H1 (cell line): ENCODE results near the gene FNDC10. TPM values are rescaled to one million over a fixed set of nuclear protein-coding genes. Genes with fewer than 3 reads are reported as not detected.

Experiments
- KDM4A ChIP-seq: IDR thresholded peaks from one replicate; pipeline ENCODE4 v1.7.1; 2012; ENCODE audit warnings: low read depth, mild to moderate bottlenecking, moderate library complexity, low read length, inconsistent platforms; ENCODE audit not compliant: severe bottlenecking
- POLR2A ChIP-seq, 2 experiments: IDR thresholded peaks; 1 replicate in 1 of 2; 2 replicates in 1 of 2; pipeline ENCODE4 v1.6.1; 2011; ENCODE audit warnings: low read depth in 2 of 2, low read length in 2 of 2, mild to moderate bottlenecking in 2 of 2; ENCODE audit errors: control extremely low read depth in 1 of 2
- TEAD4 ChIP-seq: IDR thresholded peaks from 2 replicates; pipeline ENCODE4 v1.6.1; 2012; ENCODE audit warnings: low read depth, low read length, inconsistent platforms, mixed read lengths
- polyA plus RNA-seq, 7 experiments: library from polyadenylated mRNA; depleted of rRNA in 3 of 7; stranded (reverse) in 5 of 7; unstranded in 2 of 7; fragments of >200 nt in 5 of 7; fragments of 200-250 nt in 2 of 7; gene quantifications; 1 replicate in 5 of 7; 2 replicates in 1 of 7; 4 replicates in 1 of 7; pipeline versions ENCODE4 v1.2.1 to v1.2.3, GENCODE V29; 2011 to 2013; ENCODE audit warnings: missing spikeins in 2 of 7, mixed read lengths in 2 of 7
- total RNA-seq: library from RNA; stranded (reverse); fragmentation: NEBNext Ultra II Directional; extraction: Animal tissue kit (Norgen Biotek cat#: 25700); gene quantifications from 2 replicates; pipeline ENCODE4 v1.2.1, GENCODE V29; 2021
- TF ChIP-seq, protein P1 (sequence below): IDR thresholded peaks from 2 replicates; pipeline ENCODE4 v1.6.1; 2012; ENCODE audit warnings: inconsistent platforms
- TF ChIP-seq, protein P2 (sequence below): IDR thresholded peaks from 2 replicates; pipeline ENCODE4 v1.6.1; 2011; ENCODE audit warnings: low read depth, mild to moderate bottlenecking, low read length; ENCODE audit not compliant: insufficient read depth

Gene FNDC10
- total and polyA plus RNA-seq, 2 of the 8 experiments (the other 6 are each of a cell fraction or from before 2014, with no cell fraction given), result 19.0 to 21.8 TPM

DNA sequence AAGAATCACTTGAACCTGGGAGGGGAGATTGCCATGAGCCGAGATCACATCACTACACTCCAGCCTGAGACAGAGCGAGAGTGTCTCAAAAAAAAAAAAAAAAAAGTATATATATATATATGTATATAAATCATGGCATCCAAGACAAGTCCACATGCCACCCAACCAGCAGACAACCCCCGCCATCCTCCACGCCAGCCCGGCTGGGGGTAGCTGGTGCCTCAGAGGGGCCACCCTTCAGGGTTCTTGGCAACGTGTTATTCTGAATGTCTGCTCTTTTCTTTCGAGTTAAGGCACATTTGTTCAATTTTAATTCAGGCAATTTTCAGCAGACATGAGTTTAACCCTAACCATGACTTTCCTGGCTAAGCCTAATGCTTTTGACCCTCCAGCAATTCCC lies 49.8 kb downstream of the FNDC10 start (continued):
- TF ChIP-seq KDM4A (no peak), TEAD4 (no peak), POLR2A (IDR thresholded peaks at IDR 0.05; ENCODE audit: control extremely low read depth in 1 of 2, low read depth in 2 of 2, low read length in 2 of 2) (no peak)
- TF ChIP-seq, protein P1, sequence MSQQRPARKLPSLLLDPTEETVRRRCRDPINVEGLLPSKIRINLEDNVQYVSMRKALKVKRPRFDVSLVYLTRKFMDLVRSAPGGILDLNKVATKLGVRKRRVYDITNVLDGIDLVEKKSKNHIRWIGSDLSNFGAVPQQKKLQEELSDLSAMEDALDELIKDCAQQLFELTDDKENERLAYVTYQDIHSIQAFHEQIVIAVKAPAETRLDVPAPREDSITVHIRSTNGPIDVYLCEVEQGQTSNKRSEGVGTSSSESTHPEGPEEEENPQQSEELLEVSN, result no peak
- TF ChIP-seq, protein P2, sequence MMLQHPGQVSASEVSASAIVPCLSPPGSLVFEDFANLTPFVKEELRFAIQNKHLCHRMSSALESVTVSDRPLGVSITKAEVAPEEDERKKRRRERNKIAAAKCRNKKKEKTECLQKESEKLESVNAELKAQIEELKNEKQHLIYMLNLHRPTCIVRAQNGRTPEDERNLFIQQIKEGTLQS, result no peak
